CD4-positive, CD25-positive, alpha-beta regulatory T cell (primary cell): ENCODE results near the gene DIP2C. TPM values are rescaled to one million over a fixed set of nuclear protein-coding genes. Genes with fewer than 3 reads are reported as not detected.
"Not testable (repeated sequence)": the region's sequence is repeated elsewhere in the genome, so short reads cannot be mapped to it uniquely, and the experiment has no call there.

Source experiments
- ATAC-seq, 2 donors: fragments of 150-1000 bp; cut with Tn5 transposase; one replicate each; pipeline ENCODE4 v1.10.0; 2021; ENCODE audit warnings: low read depth in 2 of 2, moderate number of reproducible peaks in 2 of 2, moderate library complexity in 1 of 2
- DNase-seq, 3 donors: peaks; one replicate each; pipeline versions ENCODE4 v3.0.0 to v3.0.0-alpha.2; 2012 to 2022; ENCODE audit warnings: mixed read lengths in 1 of 3
- H3K27ac ChIP-seq: one replicate; pipeline ENCODE4 v1.7.0; 2013; ENCODE audit warnings: mild to moderate bottlenecking, low read length; ENCODE audit not compliant: insufficient read depth, poor library complexity, severe bottlenecking
- H3K27me3 ChIP-seq: one replicate; pipeline ENCODE4 v1.7.0; 2013; ENCODE audit warnings: low read length; ENCODE audit not compliant: control insufficient read depth, insufficient read depth
- H3K36me3 ChIP-seq: one replicate; pipeline ENCODE4 v1.7.0; 2013; ENCODE audit warnings: mild to moderate bottlenecking, low read length, moderate library complexity; ENCODE audit not compliant: control insufficient read depth, insufficient read depth
- H3K4me1 ChIP-seq: 2 replicates; pipeline ENCODE4 v1.7.0; 2013; ENCODE audit warnings: mild to moderate bottlenecking, low read length; ENCODE audit not compliant: insufficient read depth, control insufficient read depth, poor library complexity, severe bottlenecking
- H3K4me3 ChIP-seq: one replicate; pipeline ENCODE4 v1.7.0; 2013; ENCODE audit warnings: low read depth, mild to moderate bottlenecking, low read length, moderate library complexity
- H3K9me3 ChIP-seq, 2 experiments: 1 replicate in 1 of 2; 2 replicates in 1 of 2; pipeline ENCODE4 v1.7.0; 2013; ENCODE audit warnings: low read length in 2 of 2, mild to moderate bottlenecking in 1 of 2, moderate library complexity in 1 of 2; ENCODE audit not compliant: control insufficient read depth in 2 of 2
- H3K27ac Mint-ChIP-seq, 3 donors: one replicate each; pipeline ENCODE4 v1.8.0; 2020 to 2022; ENCODE audit warnings: mild to moderate bottlenecking in 3 of 3, mixed read lengths in 3 of 3, moderate library complexity in 2 of 3
- H3K27me3 Mint-ChIP-seq: one replicate; pipeline ENCODE4 v1.8.0; 2022; ENCODE audit warnings: mild to moderate bottlenecking, mixed read lengths
- H3K36me3 Mint-ChIP-seq: one replicate; pipeline ENCODE4 v1.8.0; 2020; ENCODE audit warnings: mixed read lengths
- H3K4me1 Mint-ChIP-seq, 4 donors: one replicate each; pipeline ENCODE4 v1.8.0; 2020 to 2022; ENCODE audit warnings: mixed read lengths in 4 of 4, mild to moderate bottlenecking in 1 of 4
- H3K4me3 Mint-ChIP-seq, 4 donors: one replicate each; pipeline ENCODE4 v1.8.0; 2020 to 2022; ENCODE audit warnings: mild to moderate bottlenecking in 4 of 4, mixed read lengths in 4 of 4, moderate library complexity in 3 of 4
- H3K9me3 Mint-ChIP-seq, 7 donors: one replicate each; pipeline ENCODE4 v1.8.0; 2020 to 2022; ENCODE audit warnings: mixed read lengths in 7 of 7, mild to moderate bottlenecking in 3 of 7, moderate library complexity in 2 of 7
- polyA plus RNA-seq, 4 donors: library from polyadenylated mRNA; unstranded; fragments of 300-500 nt; fragmentation: Illumina TruSeq; gene quantifications; one replicate each; pipeline ENCODE4 v1.2.3, GENCODE V29; 2021
- total RNA-seq: library from RNA; stranded (reverse); gene quantifications from one replicate; pipeline ENCODE4 v1.2.3, GENCODE V29; 2022

Gene DIP2C
- total and polyA plus RNA-seq, 5 donors from 2014 or later = 0.47 to 4.1 (median 0.54) TPM

GRCh38 chr10:661597-662222 lies 27.8 kb downstream of the DIP2C start:
- Mint-ChIP-seq H3K27me3 (peaks cover 6% of the 10 kb centered on the region), H3K4me3 (no peak overlapping the region), H3K9me3 (no peaks in the 10 kb centered on the region), H3K36me3 (no peaks in the 10 kb centered on the region), H3K27ac (peak overlapping the region in 1 of 3 donors; percentile 15), H3K4me1 (peaks cover 0 to 5% (median 1%) of the 10 kb centered on the region in 4 donors)
- Histone ChIP-seq H3K4me1 (no peaks in the 10 kb centered on the region), H3K27ac (no peak overlapping the region), H3K4me3 (no peak overlapping the region), H3K36me3 (no peaks in the 10 kb centered on the region), H3K27me3 (no peaks in the 10 kb centered on the region), H3K9me3 (no peaks in the 10 kb centered on the region)
- ATAC-seq (no peak), DNase-seq (no peak)

DNA sequence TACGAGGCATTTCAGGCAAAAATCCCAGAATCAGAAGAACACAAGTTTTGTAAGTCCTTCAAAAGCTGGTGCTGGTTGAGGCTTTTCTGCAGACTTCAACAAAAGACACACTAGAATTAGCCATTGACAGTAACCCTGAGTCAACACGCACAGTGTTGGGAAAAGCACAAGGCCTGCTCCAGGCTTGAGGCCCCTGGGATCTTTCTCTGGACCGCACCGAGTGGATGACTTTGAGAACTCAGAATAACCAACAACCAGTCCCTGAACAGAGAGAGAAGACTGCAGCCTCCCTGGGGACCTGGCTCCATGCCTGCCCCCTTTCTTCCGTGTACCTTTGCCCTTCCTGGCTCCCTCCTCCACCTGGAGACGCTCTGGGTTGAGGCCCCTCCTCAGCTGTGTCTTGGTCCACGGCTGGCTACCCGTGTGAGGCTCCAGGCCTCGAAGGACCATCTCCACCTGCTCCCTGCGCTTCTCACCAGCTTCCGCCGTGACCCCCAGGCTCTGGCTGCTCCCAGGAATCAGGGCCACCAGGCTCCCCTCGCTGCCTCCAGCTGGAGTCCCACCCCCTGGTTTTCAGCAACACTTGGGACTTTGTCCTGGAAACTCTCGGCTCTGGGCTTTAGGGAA lies 28.4 kb downstream of the DIP2C start:
- Histone ChIP-seq H3K36me3 (no peaks in the 10 kb centered on the region), H3K27ac (no peak overlapping the region), H3K27me3 (no peaks in the 10 kb centered on the region), H3K4me1 (no peaks in the 10 kb centered on the region), H3K4me3 (no peak overlapping the region), H3K9me3 (no peaks in the 10 kb centered on the region)
- no peak overlapping the region for H3K4me3 Mint-ChIP-seq
- H3K4me1 Mint-ChIP-seq = peaks cover 0 to 5% (median 1%) of the 10 kb centered on the region in 4 donors
- ATAC-seq (no peak), DNase-seq (no peak)
- no peaks in the 10 kb centered on the region for H3K9me3 Mint-ChIP-seq
- H3K27ac Mint-ChIP-seq = no peak overlapping the region
- H3K36me3 Mint-ChIP-seq = no peaks in the 10 kb centered on the region
- H3K27me3 Mint-ChIP-seq = peaks cover 6% of the 10 kb centered on the region

GRCh38 chr10:660413-660969 lies 29.0 kb downstream of the DIP2C start:
- H3K36me3 ChIP-seq = no peaks in the 10 kb centered on the region
- Mint-ChIP-seq H3K4me1 (peaks cover 0 to 5% (median 1%) of the 10 kb centered on the region in 4 donors), H3K27ac (no peak overlapping the region), H3K9me3 (no peaks in the 10 kb centered on the region), H3K36me3 (no peaks in the 10 kb centered on the region), H3K4me3 (no peak overlapping the region), H3K27me3 (peaks cover 6% of the 10 kb centered on the region)
- DNase-seq = no peak
- no peak overlapping the region for H3K27ac ChIP-seq
- no peaks in the 10 kb centered on the region for H3K27me3 ChIP-seq
- H3K4me3 ChIP-seq = no peak overlapping the region
- no peaks in the 10 kb centered on the region for H3K4me1 ChIP-seq
- no peak for ATAC-seq
- no peaks in the 10 kb centered on the region for H3K9me3 ChIP-seq

DNA sequence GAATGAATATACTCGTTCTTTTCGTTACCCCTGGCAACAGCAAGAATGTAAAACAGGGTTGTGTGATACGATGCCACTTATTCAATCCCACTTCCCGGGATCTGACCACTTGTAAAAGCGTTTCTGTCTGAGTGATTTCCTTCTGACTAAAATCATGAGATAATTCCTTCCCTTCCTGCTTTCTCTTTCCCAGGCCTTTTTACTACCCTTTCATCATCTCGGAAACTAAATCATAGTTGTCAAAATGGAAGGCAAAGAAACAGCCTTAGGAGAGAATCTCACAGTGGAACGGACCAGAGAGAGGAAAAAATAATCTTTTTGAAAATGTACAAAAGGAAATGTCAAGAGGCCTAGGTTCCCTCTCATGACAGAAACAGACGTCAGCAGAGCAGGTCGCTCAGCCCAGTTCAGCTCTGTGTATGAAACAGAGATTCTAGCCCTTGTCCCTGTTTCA lies 29.8 kb downstream of the DIP2C start:
- Mint-ChIP-seq H3K27ac (no peak overlapping the region), H3K36me3 (no peaks in the 10 kb centered on the region), H3K4me3 (no peak overlapping the region), H3K27me3 (peaks cover 6% of the 10 kb centered on the region), H3K9me3 (no peaks in the 10 kb centered on the region), H3K4me1 (peaks cover 0 to 3% (median 0%) of the 10 kb centered on the region in 4 donors)
- Histone ChIP-seq H3K4me3 (no peak overlapping the region), H3K9me3 (no peaks in the 10 kb centered on the region), H3K27ac (no peak overlapping the region), H3K36me3 (no peaks in the 10 kb centered on the region), H3K4me1 (no peaks in the 10 kb centered on the region), H3K27me3 (no peaks in the 10 kb centered on the region)
- ATAC-seq (no peak), DNase-seq (no peak)

DNA sequence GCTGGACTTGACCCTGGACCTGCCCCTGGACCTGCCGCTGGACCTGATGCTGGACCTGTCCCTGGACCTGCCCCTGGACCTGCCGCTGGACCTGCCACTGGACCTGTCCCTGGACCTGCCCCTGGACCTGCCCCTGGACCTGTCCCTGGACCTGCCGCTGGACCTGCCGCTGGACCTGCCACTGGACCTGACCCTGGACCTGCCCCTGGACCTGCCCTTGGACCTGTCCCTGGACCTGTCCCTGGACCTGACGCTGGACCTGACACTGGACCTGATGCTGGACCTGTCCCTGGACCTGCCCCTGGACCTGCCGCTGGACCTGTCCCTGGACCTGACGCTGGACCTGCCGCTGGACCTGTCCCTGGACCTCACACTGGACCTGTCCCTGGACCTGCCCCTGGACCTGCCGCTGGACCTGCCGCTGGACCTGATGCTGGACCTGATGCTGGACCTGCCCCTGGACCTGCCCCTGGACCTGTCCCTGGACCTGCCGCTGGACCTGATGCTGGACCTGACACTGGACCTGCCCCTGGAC lies 31.6 kb downstream of the DIP2C start:
- H3K4me1 ChIP-seq, H3K27me3 ChIP-seq, H3K4me1 Mint-ChIP-seq, H3K4me3 ChIP-seq, H3K9me3 ChIP-seq, ATAC-seq, H3K27ac ChIP-seq, H3K27me3 Mint-ChIP-seq, H3K27ac Mint-ChIP-seq, H3K4me3 Mint-ChIP-seq, H3K9me3 Mint-ChIP-seq, H3K36me3 Mint-ChIP-seq, DNase-seq, H3K36me3 ChIP-seq: not testable (repeated sequence)

- no peaks in the 10 kb centered on the region for H3K36me3 Mint-ChIP-seq
- H3K27me3 Mint-ChIP-seq = peaks cover 3% of the 10 kb centered on the region
- DNase-seq (no peak), ATAC-seq (no peak)
- no peaks in the 10 kb centered on the region for H3K27me3 ChIP-seq
- H3K36me3 ChIP-seq = no peaks in the 10 kb centered on the region
- H3K27ac Mint-ChIP-seq = no peak overlapping the region
- H3K4me3 Mint-ChIP-seq = no peak overlapping the region
- peaks cover 0 to 3% (median 0%) of the 10 kb centered on the region in 4 donors for H3K4me1 Mint-ChIP-seq
- no peaks in the 10 kb centered on the region for H3K4me1 ChIP-seq
- no peak overlapping the region for H3K27ac ChIP-seq
- H3K9me3 ChIP-seq = no peaks in the 10 kb centered on the region
- H3K4me3 ChIP-seq = no peak overlapping the region
- no peaks in the 10 kb centered on the region for H3K9me3 Mint-ChIP-seq
Observed at GRCh38 chr10:656883-657282, 32.6 kb downstream of the DIP2C start.

- H3K27ac ChIP-seq = no peak overlapping the region
- no peaks in the 10 kb centered on the region for H3K9me3 Mint-ChIP-seq
- H3K27me3 Mint-ChIP-seq = no peaks in the 10 kb centered on the region
- DNase-seq (no peak), ATAC-seq (no peak)
- H3K4me3 Mint-ChIP-seq = no peak overlapping the region
- no peaks in the 10 kb centered on the region for H3K36me3 ChIP-seq
- no peaks in the 10 kb centered on the region for H3K27me3 ChIP-seq
- no peak overlapping the region for H3K4me3 ChIP-seq
- H3K4me1 ChIP-seq = no peaks in the 10 kb centered on the region
- H3K4me1 Mint-ChIP-seq = peaks cover 0 to 3% (median 0%) of the 10 kb centered on the region in 4 donors
- no peak overlapping the region for H3K27ac Mint-ChIP-seq
- no peaks in the 10 kb centered on the region for H3K9me3 ChIP-seq
- no peaks in the 10 kb centered on the region for H3K36me3 Mint-ChIP-seq
Observed at GRCh38 chr10:655184-655583, 34.3 kb downstream of the DIP2C start.
